NB4 (cell line): Measurements from ENCODE around the gene SCFD1.

ENCODE experiments used
- CTCF ChIP-seq: IDR thresholded peaks from one replicate; pipeline ENCODE4 v1.5.1; 2012; ENCODE audit warnings: low read depth, low read length
- MYC ChIP-seq: IDR thresholded peaks from 2 replicates; pipeline ENCODE4 v1.6.1; 2011; ENCODE audit warnings: low read depth, low read length
- POLR2A ChIP-seq: IDR thresholded peaks from 2 replicates; pipeline ENCODE4 v1.6.1; 2011; ENCODE audit warnings: mild to moderate bottlenecking; ENCODE audit not compliant: insufficient read length; ENCODE audit errors: extremely low read depth

GRCh38 chr14:30709201-30709600 is 87.1 kb downstream of the SCFD1 start:
- TF ChIP-seq CTCF (no peak), POLR2A (no peak), MYC (no peak)
